ES-I3 (cell line): ENCODE results near the gene LRRC4.

Experiments
- H3K36me3 ChIP-seq: 2 replicates; pipeline ENCODE4 v1.6.1; 2013; ENCODE audit warnings: mild to moderate bottlenecking, low read length, control low read depth, moderate library complexity; ENCODE audit not compliant: insufficient read depth
- H3K4me1 ChIP-seq: 2 replicates; pipeline ENCODE4 v1.6.1; 2013; ENCODE audit warnings: mild to moderate bottlenecking, control low read depth, low read length; ENCODE audit not compliant: insufficient read depth
- H3K9ac ChIP-seq: 2 replicates; pipeline ENCODE4 v1.6.1; 2013; ENCODE audit warnings: low read depth, mild to moderate bottlenecking, low read length, moderate library complexity
- H3K9me3 ChIP-seq: 2 replicates; pipeline ENCODE4 v1.6.1; 2013; ENCODE audit warnings: mild to moderate bottlenecking, low read length, moderate library complexity; ENCODE audit not compliant: control insufficient read depth, insufficient read depth

The LRRC4 gene

GRCh38 chr7:128068785-128069184, 37.5 kb upstream of the LRRC4 start:
- Histone ChIP-seq H3K36me3 (0 out of 2 replicates have a peak, but pooled peaks cover 2% of the 10 kb centered on the region), H3K9me3 (no peaks in the 10 kb centered on the region), H3K9ac (no peak overlapping the region), H3K4me1 (no peaks in the 10 kb centered on the region)

DNA sequence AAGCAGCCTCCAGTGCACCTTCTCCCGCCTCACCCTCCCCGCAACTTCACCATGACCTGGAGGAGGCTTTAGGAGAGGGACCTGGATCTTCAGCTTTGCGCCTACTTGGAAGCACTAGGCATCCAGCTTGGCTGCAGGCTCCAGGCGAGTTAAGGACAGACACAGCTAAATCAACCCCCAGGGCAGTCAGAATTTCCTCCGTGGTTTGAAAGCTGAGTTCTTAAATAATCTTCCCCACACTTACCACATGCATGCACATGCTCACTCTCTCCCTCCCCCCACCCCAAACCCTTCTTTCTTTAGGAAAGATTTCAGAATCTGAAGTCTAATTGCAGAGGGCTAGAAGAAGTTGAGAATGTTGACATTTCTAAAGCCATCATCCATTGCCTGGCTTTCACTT, 36.7 kb upstream of the LRRC4 start:
- no peaks in the 10 kb centered on the region for H3K4me1 ChIP-seq
- no peaks in the 10 kb centered on the region for H3K9me3 ChIP-seq
- no peak overlapping the region for H3K9ac ChIP-seq
- H3K36me3 ChIP-seq = no peaks in the 10 kb centered on the region

- Histone ChIP-seq H3K9me3 (no peaks in the 10 kb centered on the region), H3K36me3 (no peaks in the 10 kb centered on the region), H3K4me1 (no peaks in the 10 kb centered on the region), H3K9ac (no peak overlapping the region)
These were observed 35.6 kb upstream of the LRRC4 start for GRCh38 chr7:128066858-128067257.

DNA sequence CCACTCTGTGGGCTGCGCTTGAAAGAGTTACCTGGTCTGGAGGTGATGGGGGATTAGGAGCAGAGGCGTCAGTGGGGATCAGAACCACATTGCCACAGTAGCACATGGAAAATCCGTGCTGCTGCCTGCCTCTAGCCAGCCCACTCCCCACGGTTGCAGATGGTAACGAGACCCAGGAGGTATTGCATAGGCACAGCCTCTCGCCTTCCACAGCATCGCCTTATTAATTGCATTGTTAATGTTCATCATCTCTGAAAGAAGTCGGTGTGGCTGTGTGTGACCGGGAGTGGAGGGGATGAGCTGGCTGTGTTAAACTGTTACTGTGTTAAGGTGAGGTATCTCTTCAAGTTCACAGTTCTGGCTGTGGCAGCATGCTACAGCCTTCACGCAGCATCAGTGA, 35.2 kb upstream of the LRRC4 start:
- Histone ChIP-seq H3K9ac (no peak overlapping the region), H3K36me3 (no peaks in the 10 kb centered on the region), H3K4me1 (no peaks in the 10 kb centered on the region)

GRCh38 chr7:128065872-128066271, 34.6 kb upstream of the LRRC4 start:
- H3K9ac ChIP-seq = no peak overlapping the region
- H3K4me1 ChIP-seq = no peaks in the 10 kb centered on the region
- no peaks in the 10 kb centered on the region for H3K9me3 ChIP-seq
- H3K36me3 ChIP-seq = no peaks in the 10 kb centered on the region

More for the DNA sequence above, 35.2 kb upstream of the LRRC4 start:
- H3K9me3 ChIP-seq = no peaks in the 10 kb centered on the region

GRCh38 chr7:128063088-128063487, 31.9 kb upstream of the LRRC4 start:
- H3K9ac ChIP-seq = no peak overlapping the region
- no peaks in the 10 kb centered on the region for H3K9me3 ChIP-seq
- H3K36me3 ChIP-seq = no peaks in the 10 kb centered on the region
- no peaks in the 10 kb centered on the region for H3K4me1 ChIP-seq

GRCh38 chr7:128060018-128060417, 28.8 kb upstream of the LRRC4 start:
- H3K9ac ChIP-seq = no peak overlapping the region
- no peaks in the 10 kb centered on the region for H3K36me3 ChIP-seq
- H3K4me1 ChIP-seq = no peaks in the 10 kb centered on the region
- no peaks in the 10 kb centered on the region for H3K9me3 ChIP-seq

- no peaks in the 10 kb centered on the region for H3K4me1 ChIP-seq
- no peaks in the 10 kb centered on the region for H3K36me3 ChIP-seq
- H3K9ac ChIP-seq = no peak overlapping the region
- H3K9me3 ChIP-seq = no peaks in the 10 kb centered on the region
These were observed 28.1 kb upstream of the LRRC4 start for GRCh38 chr7:128059143-128059988.

DNA sequence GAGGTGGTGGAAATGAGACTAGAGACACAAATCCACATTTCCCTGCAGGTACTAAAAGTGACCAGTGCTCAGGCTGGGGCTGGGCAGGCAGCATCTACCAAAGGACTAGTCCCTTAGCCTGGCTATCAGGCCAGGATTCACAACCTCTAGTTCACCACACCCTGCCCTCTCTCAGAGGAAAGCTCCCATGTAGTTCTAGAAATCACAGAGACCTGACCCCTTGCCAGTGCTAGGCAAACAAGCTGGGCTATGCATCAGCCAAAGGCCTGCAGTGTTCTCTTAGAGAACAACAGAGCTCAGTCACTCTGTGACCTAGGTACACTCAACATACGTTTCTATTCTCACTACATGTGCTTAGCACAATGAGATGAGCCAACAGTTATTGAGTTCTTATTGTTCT, 26.7 kb upstream of the LRRC4 start:
- no peaks in the 10 kb centered on the region for H3K4me1 ChIP-seq
- H3K9ac ChIP-seq = no peak overlapping the region
- H3K9me3 ChIP-seq = no peaks in the 10 kb centered on the region
- H3K36me3 ChIP-seq = no peaks in the 10 kb centered on the region

DNA sequence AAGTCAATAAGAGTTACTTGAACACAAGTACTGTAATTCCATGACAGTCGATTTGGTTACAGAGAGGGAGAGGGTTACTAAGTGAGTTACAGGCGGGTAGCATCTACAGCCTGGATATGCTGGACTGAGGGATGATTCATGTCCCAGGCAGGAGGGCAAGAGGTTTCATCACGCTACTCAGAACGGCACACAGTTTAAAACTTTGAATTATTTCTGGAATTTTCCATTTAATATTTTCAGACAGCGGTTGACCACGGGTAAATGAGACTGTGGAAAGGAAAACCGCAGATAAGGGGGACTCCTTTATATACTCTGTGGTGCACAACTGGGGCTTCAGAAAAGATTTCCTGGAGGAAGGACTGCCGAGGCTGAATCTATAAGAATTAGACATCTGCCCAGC, 25.7 kb upstream of the LRRC4 start:
- H3K9me3 ChIP-seq = no peaks in the 10 kb centered on the region
- H3K4me1 ChIP-seq = no peaks in the 10 kb centered on the region

DNA sequence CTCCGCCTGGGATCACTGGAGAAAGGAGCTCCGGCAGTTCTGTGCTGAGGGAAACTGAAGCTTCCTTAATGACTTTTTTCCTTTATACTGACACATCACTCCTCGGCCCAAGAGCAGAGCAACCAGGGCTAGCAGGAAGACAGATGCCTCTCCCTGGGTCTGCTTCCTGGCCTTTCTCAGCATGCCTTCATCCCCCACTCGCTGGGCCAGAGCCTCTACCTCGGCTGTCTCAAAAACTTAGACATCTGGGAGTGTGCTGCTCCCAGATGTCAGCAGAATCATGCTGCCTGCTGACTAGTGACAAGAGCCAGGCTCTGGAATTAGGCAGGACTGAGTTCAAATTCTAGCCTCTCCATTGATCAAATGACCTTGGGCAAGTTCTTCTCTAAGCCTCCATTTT, 24.4 kb upstream of the LRRC4 start:
- no peak overlapping the region for H3K9ac ChIP-seq
- no peaks in the 10 kb centered on the region for H3K36me3 ChIP-seq
- no peaks in the 10 kb centered on the region for H3K4me1 ChIP-seq
- no peaks in the 10 kb centered on the region for H3K9me3 ChIP-seq

More for the DNA sequence above, 25.7 kb upstream of the LRRC4 start:
- no peak overlapping the region for H3K9ac ChIP-seq
- H3K36me3 ChIP-seq = no peaks in the 10 kb centered on the region

DNA sequence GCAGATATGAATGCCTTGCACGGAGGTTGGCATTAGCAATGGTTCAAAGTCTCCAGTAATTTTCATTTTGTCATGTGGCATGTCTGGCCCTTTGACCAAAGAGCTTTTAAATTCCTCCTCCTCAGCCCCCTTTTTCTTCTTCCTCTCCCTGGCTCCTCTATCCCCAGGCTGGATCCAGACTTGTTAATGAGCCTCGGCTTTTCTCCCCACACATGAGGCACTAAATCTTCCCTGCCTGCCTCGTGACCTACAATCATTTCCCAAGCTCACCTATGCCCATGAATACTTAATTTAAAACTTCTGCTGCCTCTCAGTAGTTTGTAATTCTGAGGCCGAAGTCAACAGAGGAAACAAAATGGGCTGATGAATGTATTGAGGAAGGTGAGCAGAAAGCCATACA, 23.3 kb upstream of the LRRC4 start:
- Histone ChIP-seq H3K36me3 (no peaks in the 10 kb centered on the region), H3K4me1 (no peaks in the 10 kb centered on the region), H3K9me3 (no peaks in the 10 kb centered on the region), H3K9ac (no peak overlapping the region)

GRCh38 chr7:128053991-128054390, 22.8 kb upstream of the LRRC4 start:
- Histone ChIP-seq H3K36me3 (no peaks in the 10 kb centered on the region), H3K9me3 (no peaks in the 10 kb centered on the region), H3K9ac (no peak overlapping the region), H3K4me1 (no peaks in the 10 kb centered on the region)

- Histone ChIP-seq H3K4me1 (no peaks in the 10 kb centered on the region), H3K9me3 (no peaks in the 10 kb centered on the region), H3K9ac (no peak overlapping the region), H3K36me3 (no peaks in the 10 kb centered on the region)
These were observed 21.8 kb upstream of the LRRC4 start for GRCh38 chr7:128053023-128053422.

DNA sequence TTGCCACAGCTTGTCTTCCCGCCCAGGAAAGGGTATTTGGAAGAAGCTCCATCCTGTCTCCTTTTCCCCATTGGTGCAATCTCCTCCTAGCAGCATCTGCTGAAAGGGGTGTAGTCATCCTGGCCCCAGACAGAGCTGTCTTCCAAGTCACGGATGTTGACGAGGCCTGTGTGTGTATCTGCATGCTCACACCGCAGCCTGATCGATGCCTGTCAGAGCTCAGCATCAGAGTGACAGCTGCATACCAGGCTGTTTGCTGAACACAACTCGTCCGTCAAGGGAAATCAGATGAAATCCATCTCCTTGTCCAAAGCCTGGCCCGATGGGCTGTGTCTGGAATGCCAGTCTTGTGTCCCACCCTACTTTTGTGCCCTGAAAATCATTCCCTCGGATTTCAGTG, 21.2 kb upstream of the LRRC4 start:
- Histone ChIP-seq H3K36me3 (no peaks in the 10 kb centered on the region), H3K9ac (no peak overlapping the region), H3K4me1 (no peaks in the 10 kb centered on the region), H3K9me3 (no peaks in the 10 kb centered on the region)
